ENCODE data around the gene TNRC18. TPM values are rescaled to one million over a fixed set of nuclear protein-coding genes. Genes with fewer than 3 reads are reported as not detected.
"Not testable (repeated sequence)": the region's sequence is repeated elsewhere in the genome, so short reads cannot be mapped to it uniquely, and the experiment has no call there.

Gene TNRC18, protein sequence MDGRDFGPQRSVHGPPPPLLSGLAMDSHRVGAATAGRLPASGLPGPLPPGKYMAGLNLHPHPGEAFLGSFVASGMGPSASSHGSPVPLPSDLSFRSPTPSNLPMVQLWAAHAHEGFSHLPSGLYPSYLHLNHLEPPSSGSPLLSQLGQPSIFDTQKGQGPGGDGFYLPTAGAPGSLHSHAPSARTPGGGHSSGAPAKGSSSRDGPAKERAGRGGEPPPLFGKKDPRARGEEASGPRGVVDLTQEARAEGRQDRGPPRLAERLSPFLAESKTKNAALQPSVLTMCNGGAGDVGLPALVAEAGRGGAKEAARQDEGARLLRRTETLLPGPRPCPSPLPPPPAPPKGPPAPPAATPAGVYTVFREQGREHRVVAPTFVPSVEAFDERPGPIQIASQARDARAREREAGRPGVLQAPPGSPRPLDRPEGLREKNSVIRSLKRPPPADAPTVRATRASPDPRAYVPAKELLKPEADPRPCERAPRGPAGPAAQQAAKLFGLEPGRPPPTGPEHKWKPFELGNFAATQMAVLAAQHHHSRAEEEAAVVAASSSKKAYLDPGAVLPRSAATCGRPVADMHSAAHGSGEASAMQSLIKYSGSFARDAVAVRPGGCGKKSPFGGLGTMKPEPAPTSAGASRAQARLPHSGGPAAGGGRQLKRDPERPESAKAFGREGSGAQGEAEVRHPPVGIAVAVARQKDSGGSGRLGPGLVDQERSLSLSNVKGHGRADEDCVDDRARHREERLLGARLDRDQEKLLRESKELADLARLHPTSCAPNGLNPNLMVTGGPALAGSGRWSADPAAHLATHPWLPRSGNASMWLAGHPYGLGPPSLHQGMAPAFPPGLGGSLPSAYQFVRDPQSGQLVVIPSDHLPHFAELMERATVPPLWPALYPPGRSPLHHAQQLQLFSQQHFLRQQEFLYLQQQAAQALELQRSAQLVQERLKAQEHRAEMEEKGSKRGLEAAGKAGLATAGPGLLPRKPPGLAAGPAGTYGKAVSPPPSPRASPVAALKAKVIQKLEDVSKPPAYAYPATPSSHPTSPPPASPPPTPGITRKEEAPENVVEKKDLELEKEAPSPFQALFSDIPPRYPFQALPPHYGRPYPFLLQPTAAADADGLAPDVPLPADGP (N-terminal part only)
- polyA plus RNA-seq (2013), result 39.0 and 39.9 TPM in 2 replicates

GRCh38 chr7:5423306-5423975 lies at the start of gene TNRC18:
TSS of gene TNRC18 (minus strand) at chr7:5423834. CDS start at chr7:5421246, 2,588 bp downstream.
- H4K8ac ChIP-seq (ENCODE audit: low read depth, low read length), result peak within 1 kb of the TSS; percentile 88
- H3K14ac ChIP-seq (ENCODE audit: low read length), result peak within 1 kb of the TSS; percentile 98
- H4K91ac ChIP-seq (ENCODE audit: low read depth, low read length), result peak within 1 kb of the TSS; percentile 98
- H2BK12ac ChIP-seq (ENCODE audit: low read length), result peak within 1 kb of the TSS; percentile 42
- peak within 1 kb of the TSS; percentile 100 for H3K4ac ChIP-seq (ENCODE audit: low read depth, low read length)
- H2AK5ac ChIP-seq (ENCODE audit: low read length), result peak within 1 kb of the TSS; percentile 82
- peak within 1 kb of the TSS; percentile 53 for H2AFZ ChIP-seq (ENCODE audit: insufficient read depth, low read length, poor library complexity)
- no CpG with 5 or more reads among the region's 67 CpGs for WGBS (ENCODE audit: extremely low coverage, insufficient coverage, insufficient read length)
- peaks cover 0 to 5% of the 10 kb centered on the region in 2 experiments for H3K36me3 ChIP-seq (ENCODE audit: control insufficient read depth in 1 of 2, insufficient read depth in 2 of 2, low read length in 2 of 2)
- no peak within 1 kb of the TSS for H3K23ac ChIP-seq (ENCODE audit: low read length)
- peak within 1 kb of the TSS; percentile 99 for H3K27ac ChIP-seq (ENCODE audit: low read depth, low read length)
- H3K9me3 ChIP-seq (ENCODE audit: insufficient read depth, low read depth, low read length), result peaks cover 2% of the 10 kb centered on the region
- peak within 1 kb of the TSS; percentile 60 for H4K12ac ChIP-seq (ENCODE audit: low read depth, low read length)
- peak within 1 kb of the TSS; percentile 95 for H3K4me2 ChIP-seq (ENCODE audit: low read length)
- H2BK5ac ChIP-seq (ENCODE audit: low read depth, low read length, poor library complexity), result peak within 1 kb of the TSS; percentile 98
- peak within 1 kb of the TSS; percentile 92 for H3K18ac ChIP-seq (ENCODE audit: low read length)
- H3K27me3 ChIP-seq (ENCODE audit: insufficient read depth, low read length), result no peaks in the 10 kb centered on the region
- DNase-seq, result no peak
- peaks cover 89% of the 10 kb centered on the region for H3K79me1 ChIP-seq (ENCODE audit: low read length)
- peaks cover 79% of the 10 kb centered on the region for H3K79me2 ChIP-seq (ENCODE audit: control insufficient read depth, insufficient read depth, low read length, poor library complexity)
- peaks cover 9 to 13% of the 10 kb centered on the region in 2 experiments for H3K4me1 ChIP-seq (ENCODE audit: control insufficient read depth in 1 of 2, insufficient read depth in 2 of 2, low read length in 2 of 2)
- peak within 1 kb of the TSS; percentile 99 for H2BK120ac ChIP-seq (ENCODE audit: insufficient read depth, low read length, poor library complexity)
- peak within 1 kb of the TSS; percentile 99 for H3K9ac ChIP-seq (ENCODE audit: low read length)
- peak within 1 kb of the TSS; percentile 83 for H3K4me3 ChIP-seq (ENCODE audit: low read depth, low read length)

DNA sequence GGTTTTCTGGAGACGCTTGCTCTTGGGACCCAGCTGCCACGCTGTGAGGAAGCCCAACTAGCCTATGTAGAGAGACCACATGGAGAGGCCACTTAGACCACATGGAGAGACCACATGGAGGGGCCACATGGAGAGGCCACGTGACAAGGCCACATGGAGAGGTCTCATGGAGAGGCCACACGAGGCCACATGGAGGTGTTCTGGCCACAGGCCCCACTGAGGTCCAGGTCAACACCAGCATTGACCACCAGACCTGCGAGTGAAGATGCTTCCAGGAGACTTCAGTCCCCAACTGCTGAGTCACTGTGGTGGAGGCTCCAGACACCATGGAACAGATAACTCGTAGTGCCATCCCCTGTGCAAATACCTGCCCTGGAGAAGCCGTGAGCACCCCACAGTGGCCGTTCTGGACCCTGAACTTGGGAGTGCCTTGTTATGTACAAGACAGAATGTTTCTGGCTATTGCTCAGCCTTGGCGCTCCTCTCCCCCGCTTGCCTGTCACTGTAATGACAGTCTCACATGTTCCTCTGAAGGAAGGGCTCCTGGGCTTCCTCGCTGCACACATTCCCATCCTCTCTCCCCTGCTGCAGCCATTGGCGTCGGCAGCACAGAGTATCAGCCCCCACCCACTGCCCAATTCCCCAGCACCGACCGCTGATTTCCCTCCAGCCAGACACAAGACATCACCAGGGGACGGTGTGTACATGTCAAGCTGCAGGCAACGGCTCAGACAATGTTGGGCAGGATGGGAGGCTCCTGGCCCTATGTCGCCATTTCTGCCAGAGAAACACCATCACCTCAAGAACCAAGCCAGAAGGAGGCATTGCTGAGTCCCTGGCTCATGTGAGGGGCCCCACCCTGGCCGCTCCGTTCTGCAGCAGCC lies 49.0 kb upstream of the TNRC18 start:
- H3K4me2 ChIP-seq (ENCODE audit: low read length), result no peak overlapping the region

DNA sequence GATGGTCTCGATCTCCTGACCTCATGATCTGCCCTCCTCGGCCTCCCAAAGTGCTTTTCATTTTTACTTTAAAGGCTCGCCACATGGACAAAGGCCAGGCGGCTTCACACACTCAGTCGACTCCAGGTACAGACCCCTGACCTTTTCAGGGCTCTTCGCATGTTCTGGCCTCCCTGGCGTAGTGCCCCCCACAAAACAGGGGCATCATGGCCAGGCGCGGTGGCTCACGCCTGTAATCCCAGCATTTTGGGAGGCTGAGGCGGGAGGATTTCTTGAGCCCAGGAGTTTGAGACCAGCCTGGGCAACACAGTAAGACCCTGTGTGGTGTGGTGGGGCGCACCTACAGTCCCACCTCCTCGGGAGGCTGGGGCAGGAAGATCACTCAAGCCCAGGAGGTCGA lies 48.0 kb upstream of the TNRC18 start:
- H3K79me1 ChIP-seq (ENCODE audit: low read length); H3K79me2 ChIP-seq (ENCODE audit: control insufficient read depth, insufficient read depth, low read length, poor library complexity); H3K4me1 ChIP-seq (ENCODE audit: control insufficient read depth in 1 of 2, insufficient read depth in 2 of 2, low read length in 2 of 2); H4K91ac ChIP-seq (ENCODE audit: low read depth, low read length); H3K14ac ChIP-seq (ENCODE audit: low read length); H2BK120ac ChIP-seq (ENCODE audit: insufficient read depth, low read length, poor library complexity); H3K36me3 ChIP-seq (ENCODE audit: control insufficient read depth in 1 of 2, insufficient read depth in 2 of 2, low read length in 2 of 2); H2AK5ac ChIP-seq (ENCODE audit: low read length); H3K27me3 ChIP-seq (ENCODE audit: insufficient read depth, low read length); DNase-seq; H3K4me2 ChIP-seq (ENCODE audit: low read length); H4K12ac ChIP-seq (ENCODE audit: low read depth, low read length); H4K8ac ChIP-seq (ENCODE audit: low read depth, low read length); H2BK5ac ChIP-seq (ENCODE audit: low read depth, low read length, poor library complexity); H3K23ac ChIP-seq (ENCODE audit: low read length); H3K9ac ChIP-seq (ENCODE audit: low read length); H2BK12ac ChIP-seq (ENCODE audit: low read length); H3K4me3 ChIP-seq (ENCODE audit: low read depth, low read length); H3K9me3 ChIP-seq (ENCODE audit: insufficient read depth, low read depth, low read length); H2AFZ ChIP-seq (ENCODE audit: insufficient read depth, low read length, poor library complexity); H3K27ac ChIP-seq (ENCODE audit: low read depth, low read length); H3K18ac ChIP-seq (ENCODE audit: low read length); H3K4ac ChIP-seq (ENCODE audit: low read depth, low read length): not testable (repeated sequence)
- WGBS (ENCODE audit: extremely low coverage, insufficient coverage, insufficient read length), result no CpG with 5 or more reads among the region's 14 CpGs

More for the DNA sequence above, 49.0 kb upstream of the TNRC18 start:
- Histone ChIP-seq H3K9ac (ENCODE audit: low read length) (no peak overlapping the region), H3K9me3 (ENCODE audit: insufficient read depth, low read depth, low read length) (peaks cover 3% of the 10 kb centered on the region), H3K4me1 (ENCODE audit: control insufficient read depth in 1 of 2, insufficient read depth in 2 of 2, low read length in 2 of 2) (no peaks in the 10 kb centered on the region), H4K12ac (ENCODE audit: low read depth, low read length) (no peak overlapping the region), H3K23ac (ENCODE audit: low read length) (no peak overlapping the region), H4K91ac (ENCODE audit: low read depth, low read length) (no peak overlapping the region), H3K27ac (ENCODE audit: low read depth, low read length) (no peak overlapping the region), H2BK5ac (ENCODE audit: low read depth, low read length, poor library complexity) (no peak overlapping the region), H2AFZ (ENCODE audit: insufficient read depth, low read length, poor library complexity) (no peak overlapping the region), H3K79me1 (ENCODE audit: low read length) (no peaks in the 10 kb centered on the region), H2BK120ac (ENCODE audit: insufficient read depth, low read length, poor library complexity) (no peak overlapping the region), H3K79me2 (ENCODE audit: control insufficient read depth, insufficient read depth, low read length, poor library complexity) (no peaks in the 10 kb centered on the region), H3K18ac (ENCODE audit: low read length) (no peak overlapping the region), H3K4me3 (ENCODE audit: low read depth, low read length) (no peak overlapping the region), H2AK5ac (ENCODE audit: low read length) (no peak overlapping the region), H2BK12ac (ENCODE audit: low read length) (no peak overlapping the region), H3K27me3 (ENCODE audit: insufficient read depth, low read length) (no peaks in the 10 kb centered on the region), H3K36me3 (ENCODE audit: control insufficient read depth in 1 of 2, insufficient read depth in 2 of 2, low read length in 2 of 2) (peaks cover 0 to 4% of the 10 kb centered on the region in 2 experiments), H3K14ac (ENCODE audit: low read length) (no peak overlapping the region), H4K8ac (ENCODE audit: low read depth, low read length) (no peak overlapping the region), H3K4ac (ENCODE audit: low read depth, low read length) (no peak overlapping the region)
- no CpG with 5 or more reads among the region's 20 CpGs for WGBS (ENCODE audit: extremely low coverage, insufficient coverage, insufficient read length)
- no peak for DNase-seq
